Activated CD4-positive, alpha-beta T cell treated with anti-CD3 and anti-CD28 coated beads, Interleukin-2, amount 50 U/mL, for 48 hours (primary cell): ENCODE data around the gene SPOCD1.

Source experiments
- DNase-seq, 2 experiments: peaks; one replicate each; pipeline ENCODE4 v3.0.0-alpha.2; 2020

The SPOCD1 gene

GRCh38 chr1:31799196-31799894 lies 16.5 kb downstream of the SPOCD1 start:
- no peak for DNase-seq

GRCh38 chr1:31798433-31799195 lies 17.2 kb downstream of the SPOCD1 start:
- peak; percentile 58 to 67 for DNase-seq

GRCh38 chr1:31798086-31798432 lies 17.8 kb downstream of the SPOCD1 start:
- DNase-seq, result no peak

GRCh38 chr1:31797216-31797615 lies 18.6 kb downstream of the SPOCD1 start:
- no peak for DNase-seq

GRCh38 chr1:31796707-31797106 lies 19.1 kb downstream of the SPOCD1 start:
- no peak for DNase-seq

- no peak for DNase-seq
Measured at GRCh38 chr1:31795801-31796621, 19.8 kb downstream of the SPOCD1 start.

- no peak for DNase-seq
Measured at GRCh38 chr1:31795096-31795675, 20.6 kb downstream of the SPOCD1 start.

- DNase-seq, result no peak
Measured at GRCh38 chr1:31793586-31794285, 22.1 kb downstream of the SPOCD1 start.

- no peak for DNase-seq
Measured at GRCh38 chr1:31793086-31793485, 22.7 kb downstream of the SPOCD1 start.

- DNase-seq, result no peak
Measured at GRCh38 chr1:31792541-31792940, 23.3 kb downstream of the SPOCD1 start.

- no peak for DNase-seq
Measured at GRCh38 chr1:31792116-31792515, 23.7 kb downstream of the SPOCD1 start.

GRCh38 chr1:31791131-31791858 lies 24.5 kb downstream of the SPOCD1 start:
- no peak for DNase-seq

GRCh38 chr1:31790641-31791091 lies 25.2 kb downstream of the SPOCD1 start:
- no peak for DNase-seq

GRCh38 chr1:31790140-31790539 lies 25.7 kb downstream of the SPOCD1 start:
- DNase-seq, result no peak

GRCh38 chr1:31789259-31790065 lies 26.4 kb downstream of the SPOCD1 start:
- peak; percentile 100 for DNase-seq

GRCh38 chr1:31788825-31789256 lies 27.0 kb downstream of the SPOCD1 start:
- no peak for DNase-seq

- peak; percentile 97 for DNase-seq
Measured at GRCh38 chr1:31788138-31788824, 27.5 kb downstream of the SPOCD1 start.

- no peak for DNase-seq
Measured at GRCh38 chr1:31787786-31788137, 28.1 kb downstream of the SPOCD1 start.

GRCh38 chr1:31787261-31787660 lies 28.6 kb downstream of the SPOCD1 start:
- DNase-seq, result no peak

GRCh38 chr1:31786366-31787060 lies 29.3 kb downstream of the SPOCD1 start:
- no peak for DNase-seq
